Measurements from ENCODE around the gene S100A11. TPM values are rescaled to one million over a fixed set of nuclear protein-coding genes. Genes with fewer than 3 reads are reported as not detected.

The S100A11 gene
- total RNA-seq, 1 donor from 2014 or later: 826 TPM

GRCh38 chr1:152071123-152071522 is 34.3 kb upstream of the S100A11 start:
- no peak for DNase-seq (ENCODE audit: low read depth)
- peaks cover 2% of the 10 kb centered on the region for H3K27me3 ChIP-seq (ENCODE audit: control insufficient read depth, insufficient read depth, low read length)
- TF ChIP-seq CTCF (IDR thresholded peaks at IDR 0.05; ENCODE audit: insufficient read depth, low read length, poor library complexity, severe bottlenecking): no peak
- no peak overlapping the region for H3K4me3 ChIP-seq (ENCODE audit: low read depth, low read length)
- no peaks in the 10 kb centered on the region for H3K36me3 ChIP-seq (ENCODE audit: control insufficient read depth, insufficient read depth, low read length)

- DNase-seq (ENCODE audit: low read depth): no peak
- H3K27me3 ChIP-seq (ENCODE audit: control insufficient read depth, insufficient read depth, low read length): peaks cover 2% of the 10 kb centered on the region
- H3K36me3 ChIP-seq (ENCODE audit: control insufficient read depth, insufficient read depth, low read length): no peaks in the 10 kb centered on the region
- H3K4me3 ChIP-seq (ENCODE audit: low read depth, low read length): no peak overlapping the region
- no peak for TF ChIP-seq CTCF (IDR thresholded peaks at IDR 0.05; ENCODE audit: insufficient read depth, low read length, poor library complexity, severe bottlenecking)
Measured at GRCh38 chr1:152067929-152068328, 31.1 kb upstream of the S100A11 start.

DNA sequence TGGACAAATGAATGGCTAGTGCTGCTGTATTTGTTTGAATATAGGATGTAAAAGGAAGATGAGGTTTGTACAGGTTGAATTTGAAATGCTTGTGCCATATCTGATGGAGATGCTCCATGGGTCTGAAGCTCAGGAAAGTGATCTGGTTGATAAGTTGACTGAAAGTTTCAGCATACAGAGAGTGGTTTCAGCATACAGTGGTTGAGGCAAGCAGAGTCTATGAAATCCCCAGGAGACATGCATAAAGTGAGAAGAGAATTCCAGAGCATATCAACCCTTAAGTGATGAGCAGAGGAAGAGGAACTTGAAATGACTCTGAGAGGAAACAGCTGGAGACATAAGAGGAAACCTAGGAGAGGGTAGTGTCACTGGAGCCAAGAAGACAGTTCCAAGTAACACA is 30.3 kb upstream of the S100A11 start:
- H3K4me3 ChIP-seq (ENCODE audit: low read depth, low read length): no peak overlapping the region
- no peak for DNase-seq (ENCODE audit: low read depth)
- TF ChIP-seq CTCF (IDR thresholded peaks at IDR 0.05; ENCODE audit: insufficient read depth, low read length, poor library complexity, severe bottlenecking): no peak

DNA sequence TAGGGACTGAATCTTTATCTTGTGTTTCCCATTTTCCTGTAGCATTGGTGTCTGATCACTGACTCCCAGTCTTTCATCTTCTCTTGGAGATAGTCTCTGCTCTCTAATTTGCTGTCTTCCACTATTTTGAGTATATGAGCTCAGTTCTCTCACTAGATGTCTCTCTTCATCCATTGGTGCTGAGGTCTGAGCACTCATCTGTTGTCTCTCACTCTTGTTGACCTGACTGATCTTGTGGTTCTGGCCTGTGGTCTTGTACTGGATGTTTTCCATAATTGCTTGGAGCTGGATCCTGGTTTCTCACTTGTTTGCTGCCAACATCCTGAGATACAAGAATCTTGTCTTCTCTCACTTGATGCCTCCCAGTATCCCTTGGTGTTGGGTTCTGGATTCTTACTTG is 25.1 kb upstream of the S100A11 start:
- no peak for TF ChIP-seq CTCF (IDR thresholded peaks at IDR 0.05; ENCODE audit: insufficient read depth, low read length, poor library complexity, severe bottlenecking)
- DNase-seq (ENCODE audit: low read depth): no peak
- Histone ChIP-seq H3K27me3 (ENCODE audit: control insufficient read depth, insufficient read depth, low read length) (no peaks in the 10 kb centered on the region), H3K4me3 (ENCODE audit: low read depth, low read length) (no peak overlapping the region), H3K36me3 (ENCODE audit: control insufficient read depth, insufficient read depth, low read length) (no peaks in the 10 kb centered on the region)

More for the DNA sequence above, 30.3 kb upstream of the S100A11 start:
- Histone ChIP-seq H3K36me3 (ENCODE audit: control insufficient read depth, insufficient read depth, low read length) (no peaks in the 10 kb centered on the region), H3K27me3 (ENCODE audit: control insufficient read depth, insufficient read depth, low read length) (peaks cover 2% of the 10 kb centered on the region)

GRCh38 chr1:152053375-152053774 is 16.6 kb upstream of the S100A11 start:
- peaks cover 13% of the 10 kb centered on the region for H3K27me3 ChIP-seq (ENCODE audit: control insufficient read depth, insufficient read depth, low read length)
- H3K36me3 ChIP-seq (ENCODE audit: control insufficient read depth, insufficient read depth, low read length): no peaks in the 10 kb centered on the region
- no peak for DNase-seq (ENCODE audit: low read depth)
- no peak for TF ChIP-seq CTCF (IDR thresholded peaks at IDR 0.05; ENCODE audit: insufficient read depth, low read length, poor library complexity, severe bottlenecking)
- H3K4me3 ChIP-seq (ENCODE audit: low read depth, low read length): no peak overlapping the region

- TF ChIP-seq CTCF (IDR thresholded peaks at IDR 0.05; ENCODE audit: insufficient read depth, low read length, poor library complexity, severe bottlenecking): peak; percentile 86
- H3K27me3 ChIP-seq (ENCODE audit: control insufficient read depth, insufficient read depth, low read length): peaks cover 13% of the 10 kb centered on the region
- no peaks in the 10 kb centered on the region for H3K36me3 ChIP-seq (ENCODE audit: control insufficient read depth, insufficient read depth, low read length)
- no peak overlapping the region for H3K4me3 ChIP-seq (ENCODE audit: low read depth, low read length)
- DNase-seq (ENCODE audit: low read depth): no peak
Measured at GRCh38 chr1:152052606-152053005, 15.8 kb upstream of the S100A11 start.
